Panc1 (cell line): ENCODE measurements around the gene CASP10. TPM values are rescaled to one million over a fixed set of nuclear protein-coding genes. Genes with fewer than 3 reads are reported as not detected.

Experiments
- ATAC-seq: fragments of 200-7000 bp; cut with Tn5 transposase; 2 replicates; pipeline ENCODE4 v1.9.1; 2020; ENCODE audit warnings: mild to moderate bottlenecking, moderate library complexity
- BruUV-seq: library from RNA; stranded (reverse); fragments of 400-500 nt; replicated peaks from 2 replicates; lab custom pipeline; 2021; lab: Mats Ljungman, UMichigan
- CTCF ChIA-PET: fragments of 300-600 bp; sonication (Branson Sonifier 250); formaldehyde crosslinking; loops from one replicate; lab custom pipeline; 2022; ENCODE audit warnings: antibody characterized with exemption; lab: Charles Lee
- POLR2A ChIA-PET: fragments of 300-600 bp; sonication (Branson Sonifier 250); formaldehyde crosslinking; loops from one replicate; lab custom pipeline; 2022; ENCODE audit warnings: antibody characterized with exemption; lab: Charles Lee
- DNase-seq: peaks from one replicate; pipeline ENCODE4 v3.0.0-alpha.2; 2010; ENCODE audit warnings: low read depth, low spot score
- H3K27ac ChIP-seq: 2 replicates; pipeline ENCODE4 v1.5.1; 2011; ENCODE audit warnings: mild to moderate bottlenecking, low read length, inconsistent platforms
- H3K27me3 ChIP-seq: fragments of 200-500 bp; sonication (Bioruptor generic); 2 replicates; pipeline ENCODE4 v1.6.0; 2014; ENCODE audit warnings: low read length, inconsistent platforms; ENCODE audit not compliant: control insufficient read depth, insufficient read depth
- H3K36me3 ChIP-seq: fragments of 200-500 bp; sonication (Bioruptor generic); 2 replicates; pipeline ENCODE4 v1.5.1; 2014; ENCODE audit warnings: inconsistent platforms, mild to moderate bottlenecking, low read length, moderate library complexity; ENCODE audit not compliant: control insufficient read depth, insufficient read depth
- H3K4me1 ChIP-seq: 2 replicates; pipeline ENCODE4 v1.5.1; 2011; ENCODE audit warnings: inconsistent platforms, mild to moderate bottlenecking, low read length, moderate library complexity; ENCODE audit not compliant: control insufficient read depth, insufficient read depth
- H3K4me3 ChIP-seq, 2 experiments: 2 replicates each; pipeline ENCODE4 v1.5.1; 2011 to 2012; ENCODE audit warnings: low read depth in 2 of 2, low read length in 2 of 2, mild to moderate bottlenecking in 2 of 2, inconsistent platforms in 1 of 2, moderate library complexity in 1 of 2
- H3K9me3 ChIP-seq: fragments of 200-500 bp; sonication (Bioruptor generic); 2 replicates; pipeline ENCODE4 v1.5.1; 2014; ENCODE audit warnings: low read depth, mild to moderate bottlenecking, inconsistent platforms, low read length, moderate library complexity; ENCODE audit not compliant: control insufficient read depth, insufficient read depth
- POLR2AphosphoS5 ChIP-seq: IDR thresholded peaks from 2 replicates; pipeline ENCODE4 v1.6.1; 2012; ENCODE audit warnings: mild to moderate bottlenecking, low read depth, low read length, moderate library complexity
- SIN3A ChIP-seq: IDR thresholded peaks from 2 replicates; pipeline ENCODE4 v1.6.1; 2012; ENCODE audit warnings: low read depth, mild to moderate bottlenecking, low read length, moderate library complexity, borderline replicate concordance; ENCODE audit not compliant: insufficient read depth
- TCF7L2 ChIP-seq: IDR thresholded peaks from 2 replicates; pipeline ENCODE4 v1.6.1; 2011; ENCODE audit warnings: mild to moderate bottlenecking, low read depth, low read length, inconsistent platforms
- in situ Hi-C: cut with HindIII; loops from 2 replicates; pipeline ENCODE4 v1.10.0; 2016; ENCODE audit warnings: low sequenced_read_pairs, low pct_unique_long_range_greater_than_20kb
- intact Hi-C: fragments of 100-400 bp; cut with micrococcal nuclease; formaldehyde crosslinking; loops from one replicate; pipeline ENCODE4 v1.10.0; 2022; ENCODE audit not compliant: unreplicated experiment
- total RNA-seq: library from RNA; stranded (reverse); gene quantifications from one replicate; pipeline ENCODE4 v1.2.1, GENCODE V29; 2021; ENCODE audit not compliant: unreplicated experiment
- TF ChIP-seq, protein P1 (sequence below): fragments of 450-650 bp; IDR thresholded peaks from 2 replicates; pipeline ENCODE4 v1.5.1; 2017; ENCODE audit warnings: mild to moderate bottlenecking
- TF ChIP-seq, protein P2 (sequence below), 2 experiments: IDR thresholded peaks; 2 replicates each; pipeline ENCODE4 v1.6.1; 2011 to 2012; ENCODE audit warnings: low read depth in 2 of 2, control low read depth in 1 of 2, low read length in 1 of 2, mild to moderate bottlenecking in 1 of 2, moderate library complexity in 1 of 2; ENCODE audit not compliant: insufficient read depth in 1 of 2

Gene CASP10
- total RNA-seq, 1 experiment from 2014 or later, result 0.87 TPM

DNA sequence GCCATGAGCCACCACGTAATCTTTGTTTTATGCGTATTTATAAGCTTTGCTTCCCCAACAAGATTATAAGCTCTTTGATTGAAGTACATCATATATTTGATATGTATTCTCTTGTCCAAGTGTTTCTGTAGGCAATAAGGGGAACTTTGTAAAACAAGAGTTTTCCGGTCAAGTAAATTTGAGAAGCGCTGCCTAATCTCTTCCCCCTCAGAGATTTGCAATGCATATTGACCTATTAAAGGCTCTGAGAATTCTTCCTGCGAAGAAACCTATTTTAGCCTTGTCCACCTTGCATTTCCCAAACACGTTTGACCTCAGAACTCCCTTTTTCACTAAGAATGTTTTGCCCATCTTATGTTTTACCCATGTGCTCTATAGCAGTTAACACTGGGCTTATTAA, 26.9 kb upstream of the CASP10 start:
- no peak overlapping the region for H3K27ac ChIP-seq
- no TSS peak for BruUV-seq
- in situ Hi-C loops, result no loop called here
- intact Hi-C loops, result no loop called here
- H3K27me3 ChIP-seq, result no peaks in the 10 kb centered on the region
- no peak for ATAC-seq
- no peak for DNase-seq
- POLR2A ChIA-PET, result no interaction called here
- no peaks in the 10 kb centered on the region for H3K9me3 ChIP-seq
- TF ChIP-seq, protein P1, sequence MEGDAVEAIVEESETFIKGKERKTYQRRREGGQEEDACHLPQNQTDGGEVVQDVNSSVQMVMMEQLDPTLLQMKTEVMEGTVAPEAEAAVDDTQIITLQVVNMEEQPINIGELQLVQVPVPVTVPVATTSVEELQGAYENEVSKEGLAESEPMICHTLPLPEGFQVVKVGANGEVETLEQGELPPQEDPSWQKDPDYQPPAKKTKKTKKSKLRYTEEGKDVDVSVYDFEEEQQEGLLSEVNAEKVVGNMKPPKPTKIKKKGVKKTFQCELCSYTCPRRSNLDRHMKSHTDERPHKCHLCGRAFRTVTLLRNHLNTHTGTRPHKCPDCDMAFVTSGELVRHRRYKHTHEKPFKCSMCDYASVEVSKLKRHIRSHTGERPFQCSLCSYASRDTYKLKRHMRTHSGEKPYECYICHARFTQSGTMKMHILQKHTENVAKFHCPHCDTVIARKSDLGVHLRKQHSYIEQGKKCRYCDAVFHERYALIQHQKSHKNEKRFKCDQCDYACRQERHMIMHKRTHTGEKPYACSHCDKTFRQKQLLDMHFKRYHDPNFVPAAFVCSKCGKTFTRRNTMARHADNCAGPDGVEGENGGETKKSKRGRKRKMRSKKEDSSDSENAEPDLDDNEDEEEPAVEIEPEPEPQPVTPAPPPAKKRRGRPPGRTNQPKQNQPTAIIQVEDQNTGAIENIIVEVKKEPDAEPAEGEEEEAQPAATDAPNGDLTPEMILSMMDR, result no peak
- no peak for TF ChIP-seq SIN3A
- TF ChIP-seq POLR2AphosphoS5, result no peak
- TF ChIP-seq TCF7L2, result no peak
- TF ChIP-seq, protein P2, sequence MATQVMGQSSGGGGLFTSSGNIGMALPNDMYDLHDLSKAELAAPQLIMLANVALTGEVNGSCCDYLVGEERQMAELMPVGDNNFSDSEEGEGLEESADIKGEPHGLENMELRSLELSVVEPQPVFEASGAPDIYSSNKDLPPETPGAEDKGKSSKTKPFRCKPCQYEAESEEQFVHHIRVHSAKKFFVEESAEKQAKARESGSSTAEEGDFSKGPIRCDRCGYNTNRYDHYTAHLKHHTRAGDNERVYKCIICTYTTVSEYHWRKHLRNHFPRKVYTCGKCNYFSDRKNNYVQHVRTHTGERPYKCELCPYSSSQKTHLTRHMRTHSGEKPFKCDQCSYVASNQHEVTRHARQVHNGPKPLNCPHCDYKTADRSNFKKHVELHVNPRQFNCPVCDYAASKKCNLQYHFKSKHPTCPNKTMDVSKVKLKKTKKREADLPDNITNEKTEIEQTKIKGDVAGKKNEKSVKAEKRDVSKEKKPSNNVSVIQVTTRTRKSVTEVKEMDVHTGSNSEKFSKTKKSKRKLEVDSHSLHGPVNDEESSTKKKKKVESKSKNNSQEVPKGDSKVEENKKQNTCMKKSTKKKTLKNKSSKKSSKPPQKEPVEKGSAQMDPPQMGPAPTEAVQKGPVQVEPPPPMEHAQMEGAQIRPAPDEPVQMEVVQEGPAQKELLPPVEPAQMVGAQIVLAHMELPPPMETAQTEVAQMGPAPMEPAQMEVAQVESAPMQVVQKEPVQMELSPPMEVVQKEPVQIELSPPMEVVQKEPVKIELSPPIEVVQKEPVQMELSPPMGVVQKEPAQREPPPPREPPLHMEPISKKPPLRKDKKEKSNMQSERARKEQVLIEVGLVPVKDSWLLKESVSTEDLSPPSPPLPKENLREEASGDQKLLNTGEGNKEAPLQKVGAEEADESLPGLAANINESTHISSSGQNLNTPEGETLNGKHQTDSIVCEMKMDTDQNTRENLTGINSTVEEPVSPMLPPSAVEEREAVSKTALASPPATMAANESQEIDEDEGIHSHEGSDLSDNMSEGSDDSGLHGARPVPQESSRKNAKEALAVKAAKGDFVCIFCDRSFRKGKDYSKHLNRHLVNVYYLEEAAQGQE (IDR thresholded peaks at IDR 0.05; ENCODE audit: insufficient read depth in 1 of 2, low read depth in 2 of 2, low read length in 1 of 2), result no peak
- H3K36me3 ChIP-seq, result no peaks in the 10 kb centered on the region
- CTCF ChIA-PET, result no interaction called here
- no peak overlapping the region for H3K4me3 ChIP-seq
- H3K4me1 ChIP-seq, result peaks cover 13% of the 10 kb centered on the region

DNA sequence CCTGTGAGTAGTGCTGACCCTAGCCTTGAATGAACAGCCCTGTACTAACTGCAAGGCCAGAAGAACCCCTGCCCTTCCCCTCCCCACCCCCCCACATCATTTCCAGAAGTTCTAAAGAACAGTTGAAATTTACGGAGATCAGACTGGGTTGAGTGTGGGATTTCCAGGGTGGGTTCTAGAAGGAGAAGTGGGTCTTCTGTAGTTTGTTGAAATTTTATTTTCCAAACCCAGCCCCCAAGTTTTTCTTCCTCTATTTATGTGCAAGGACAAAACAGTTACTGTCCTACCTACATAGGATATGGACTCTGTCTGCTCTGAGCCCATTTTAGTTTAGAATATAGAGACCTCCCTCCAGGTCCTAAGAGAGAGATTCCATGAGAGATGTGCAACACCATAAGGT, 26.3 kb upstream of the CASP10 start:
- POLR2A ChIA-PET, result no interaction called here
- TF ChIP-seq SIN3A, result no peak
- no peak for TF ChIP-seq POLR2AphosphoS5
- TF ChIP-seq TCF7L2, result no peak
- TF ChIP-seq, protein P1, result no peak
- TF ChIP-seq, protein P2 (IDR thresholded peaks at IDR 0.05; ENCODE audit: insufficient read depth in 1 of 2, low read depth in 2 of 2, low read length in 1 of 2), result no peak
- intact Hi-C loops (no loop called here), in situ Hi-C loops (no loop called here)
- Histone ChIP-seq H3K4me1 (peaks cover 8% of the 10 kb centered on the region), H3K36me3 (no peaks in the 10 kb centered on the region), H3K9me3 (no peaks in the 10 kb centered on the region), H3K27me3 (no peaks in the 10 kb centered on the region), H3K27ac (no peak overlapping the region), H3K4me3 (no peak overlapping the region)
- BruUV-seq, result no TSS peak
- ATAC-seq, result no peak
- DNase-seq, result no peak
- CTCF ChIA-PET, result no interaction called here
